HG02571 (cell line): ENCODE measurements around the gene PTGIS.
"Not testable (repeated sequence)": the region's sequence is repeated elsewhere in the genome, so short reads cannot be mapped to it uniquely, and the experiment has no call there.

Experiments used
- ATAC-seq: cut with Tn5 transposase; IDR thresholded peaks from one replicate; pipeline ENCODE4 v1.9.1; 2021; ENCODE audit warnings: mild to moderate bottlenecking, moderate library complexity; ENCODE audit not compliant: unreplicated experiment

Gene PTGIS

GRCh38 chr20:49579874-49580812, 12.2 kb upstream of the PTGIS start:
- ATAC-seq: no peak

GRCh38 chr20:49579195-49579594, 11.3 kb upstream of the PTGIS start:
- no peak for ATAC-seq

- no peak for ATAC-seq
Measured at GRCh38 chr20:49578436-49578835, 10.5 kb upstream of the PTGIS start.

- no peak for ATAC-seq
Measured at GRCh38 chr20:49575551-49576060, 7.7 kb upstream of the PTGIS start.

GRCh38 chr20:49573900-49574416, 6.0 kb upstream of the PTGIS start:
- no peak for ATAC-seq

GRCh38 chr20:49572857-49573256, 4.9 kb upstream of the PTGIS start:
- no peak for ATAC-seq

GRCh38 chr20:49571553-49571835, 3.6 kb upstream of the PTGIS start:
- ATAC-seq: no peak

GRCh38 chr20:49570828-49571552, 3.1 kb upstream of the PTGIS start:
- ATAC-seq: no peak

- no peak for ATAC-seq
Measured at GRCh38 chr20:49570161-49570827, 2.4 kb upstream of the PTGIS start.

GRCh38 chr20:49569411-49570115, 1.6 kb upstream of the PTGIS start:
- ATAC-seq: no peak

GRCh38 chr20:49568278-49569151, 578 bp upstream of the PTGIS start:
- ATAC-seq: no peak

GRCh38 chr20:49566401-49567364, 1.3 kb downstream of the PTGIS start:
- ATAC-seq: no peak

GRCh38 chr20:49564991-49565390, 2.9 kb downstream of the PTGIS start:
- ATAC-seq: not testable (repeated sequence)

GRCh38 chr20:49563015-49563980, 4.6 kb downstream of the PTGIS start:
- no peak for ATAC-seq

GRCh38 chr20:49562311-49563014, 5.5 kb downstream of the PTGIS start:
- no peak for ATAC-seq

GRCh38 chr20:49561806-49562205, 6.1 kb downstream of the PTGIS start:
- ATAC-seq: no peak

- no peak for ATAC-seq
Measured at GRCh38 chr20:49561256-49561655, 6.7 kb downstream of the PTGIS start.
